MG63 (cell line): ENCODE data around the gene CEP112. TPM values are rescaled to one million over a fixed set of nuclear protein-coding genes. Genes with fewer than 3 reads are reported as not detected.

Experiments
- DNase-seq: peaks from one replicate; pipeline ENCODE4 v3.0.0-alpha.2; 2020
- H3K27me3 ChIP-seq: fragments of 250-450 bp; sonication (Bioruptor Pico); 2 replicates; pipeline ENCODE4 v1.5.1; 2020; ENCODE audit warnings: mild to moderate bottlenecking, moderate library complexity
- H3K36me3 ChIP-seq: fragments of 250-450 bp; sonication (Bioruptor Pico); 2 replicates; pipeline ENCODE4 v1.5.1; 2020; ENCODE audit warnings: mild to moderate bottlenecking, moderate library complexity
- H3K4me3 ChIP-seq: fragments of 250-450 bp; sonication (Bioruptor Pico); 2 replicates; pipeline ENCODE4 v1.5.1; 2020; ENCODE audit warnings: mild to moderate bottlenecking, moderate library complexity
- H3K9me3 ChIP-seq: fragments of 250-450 bp; sonication (Bioruptor Pico); 2 replicates; pipeline ENCODE4 v1.5.1; 2020; ENCODE audit warnings: mild to moderate bottlenecking, moderate library complexity
- total RNA-seq: library from RNA; depleted of rRNA; stranded (reverse); fragments of >200 nt; shearing (Covaris generic); gene quantifications from 2 replicates; pipeline ENCODE4 v1.2.3, GENCODE V29; 2014; ENCODE audit warnings: low replicate concordance; rRNA removed

Gene CEP112
- total RNA-seq, 1 experiment from 2014 or later, result 0.59 TPM

GRCh38 chr17:65588181-65588808, 603.6 kb downstream of the CEP112 start:
- Histone ChIP-seq H3K4me3 (no peak overlapping the region), H3K27me3 (no peaks in the 10 kb centered on the region), H3K36me3 (no peaks in the 10 kb centered on the region), H3K9me3 (no peaks in the 10 kb centered on the region)
- no peak for DNase-seq

- DNase-seq, result no peak
- H3K4me3 ChIP-seq, result no peak overlapping the region
- H3K27me3 ChIP-seq, result no peaks in the 10 kb centered on the region
- H3K36me3 ChIP-seq, result no peaks in the 10 kb centered on the region
- H3K9me3 ChIP-seq, result no peaks in the 10 kb centered on the region
Observed at GRCh38 chr17:65587534-65588180, 604.3 kb downstream of the CEP112 start.

- Histone ChIP-seq H3K36me3 (no peaks in the 10 kb centered on the region), H3K4me3 (no peak overlapping the region), H3K9me3 (no peaks in the 10 kb centered on the region), H3K27me3 (no peaks in the 10 kb centered on the region)
- no peak for DNase-seq
Observed at GRCh38 chr17:65586899-65587298, 605.0 kb downstream of the CEP112 start.

Other genes with a start within 250 kb of the CEP112 start
- gene APOH, start 37.3 kb upstream of the CEP112 start, total RNA-seq, result not detected in 2 replicates
- 16.6 and 17.3 TPM in 2 replicates for gene PRKCA, start 110.5 kb upstream of the CEP112 start, total RNA-seq